Activated effector memory CD4-positive, alpha-beta T cell treated with anti-CD3 and anti-CD28 coated beads, Interleukin-2, amount 50 U/mL, for 16 hours (primary cell): Measurements from ENCODE around the gene ZNF653.
"Not testable (repeated sequence)": the region's sequence is repeated elsewhere in the genome, so short reads cannot be mapped to it uniquely, and the experiment has no call there.

Experiments
- DNase-seq: peaks from one replicate; pipeline ENCODE4 v3.0.0-alpha.2; 2020

The ZNF653 gene

DNA sequence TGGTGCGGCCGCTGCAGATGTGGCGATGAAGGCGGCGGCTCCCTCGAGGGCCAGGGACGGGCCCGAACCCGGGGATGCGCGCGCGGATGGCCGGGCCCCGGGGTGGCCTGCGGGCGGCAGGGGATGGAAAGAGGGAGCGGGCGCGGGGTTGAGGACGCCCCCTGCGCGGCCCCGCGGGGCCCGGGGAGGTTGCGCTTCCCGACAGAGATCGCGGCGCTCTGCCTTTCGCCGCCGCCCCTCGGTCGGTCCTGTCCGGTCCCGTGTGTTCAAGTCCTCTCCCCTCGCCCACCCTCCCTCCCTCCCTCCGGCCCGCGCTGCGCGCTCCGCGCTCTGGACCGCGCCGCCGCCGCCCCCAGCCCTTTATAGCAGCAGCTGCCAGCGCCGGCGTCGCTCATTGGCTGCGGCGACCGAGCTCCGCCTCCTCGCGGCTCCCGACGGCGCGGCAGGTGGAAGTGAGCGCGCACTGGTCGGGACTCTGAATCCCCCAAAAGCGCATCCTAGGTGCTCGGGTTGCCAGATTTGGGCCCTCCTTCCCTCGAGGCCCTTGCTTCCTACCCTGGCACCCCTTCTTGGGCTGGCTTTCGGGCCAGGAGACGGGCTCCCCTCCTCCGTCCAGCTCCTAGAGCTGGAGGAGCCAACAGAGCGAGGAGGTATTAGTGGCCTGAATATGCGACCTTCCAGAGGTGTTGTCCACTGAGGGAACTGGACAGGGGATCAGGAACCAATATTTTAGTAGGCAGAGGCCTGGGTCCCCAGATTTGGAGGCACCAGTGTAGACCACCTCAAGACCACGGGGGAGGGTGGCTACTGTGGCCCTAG, 24.7 kb downstream of the ZNF653 start, which contains the start of gene ELAVL3:
Gene ELAVL3 (minus strand): TSS at position 332 of the 819 bp plus-strand sequence. CDS start 438 bp downstream, outside the sequence.
- DNase-seq, result no peak

DNA sequence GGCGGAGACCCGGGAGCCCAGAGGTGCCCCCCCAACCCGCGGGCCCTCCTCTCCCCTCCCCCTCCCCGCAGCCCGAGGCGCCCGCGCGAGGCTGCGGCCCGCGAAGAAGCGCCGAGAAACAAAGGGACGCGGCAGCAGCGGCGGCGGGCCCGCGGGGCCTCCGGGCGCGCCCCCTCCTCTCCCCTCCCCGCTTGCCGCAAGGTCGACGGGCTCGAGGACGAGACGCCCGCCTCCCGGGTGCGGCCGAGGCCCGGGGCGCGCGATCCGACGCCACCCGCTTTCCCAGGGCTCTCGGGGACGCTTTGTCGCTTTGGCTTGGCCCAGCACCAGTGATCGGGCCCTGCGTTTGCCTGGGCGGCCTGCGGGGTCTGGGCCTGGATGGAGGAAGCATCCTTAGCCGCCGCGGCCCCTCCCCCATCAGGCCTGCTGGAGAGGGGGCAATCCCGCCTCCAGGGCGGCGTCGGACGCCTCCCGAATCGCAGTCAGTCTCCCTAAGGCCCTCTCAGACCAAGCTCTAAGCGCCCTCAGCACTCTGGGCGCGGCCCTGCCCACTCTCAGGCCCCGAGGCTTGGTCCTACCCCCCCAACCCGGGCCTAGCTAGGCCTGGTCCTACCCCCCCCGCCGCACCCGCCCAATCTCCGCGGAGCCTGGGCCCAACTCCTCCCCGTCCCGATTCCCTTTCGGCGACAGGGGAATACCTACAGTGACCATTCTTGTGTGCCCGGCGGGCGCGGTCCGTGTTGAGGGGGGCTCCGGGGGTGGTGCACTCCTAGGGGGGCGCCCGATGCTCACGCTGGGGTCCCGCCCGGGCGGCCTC, 25.5 kb downstream of the ZNF653 start:
- DNase-seq, result no peak

DNA sequence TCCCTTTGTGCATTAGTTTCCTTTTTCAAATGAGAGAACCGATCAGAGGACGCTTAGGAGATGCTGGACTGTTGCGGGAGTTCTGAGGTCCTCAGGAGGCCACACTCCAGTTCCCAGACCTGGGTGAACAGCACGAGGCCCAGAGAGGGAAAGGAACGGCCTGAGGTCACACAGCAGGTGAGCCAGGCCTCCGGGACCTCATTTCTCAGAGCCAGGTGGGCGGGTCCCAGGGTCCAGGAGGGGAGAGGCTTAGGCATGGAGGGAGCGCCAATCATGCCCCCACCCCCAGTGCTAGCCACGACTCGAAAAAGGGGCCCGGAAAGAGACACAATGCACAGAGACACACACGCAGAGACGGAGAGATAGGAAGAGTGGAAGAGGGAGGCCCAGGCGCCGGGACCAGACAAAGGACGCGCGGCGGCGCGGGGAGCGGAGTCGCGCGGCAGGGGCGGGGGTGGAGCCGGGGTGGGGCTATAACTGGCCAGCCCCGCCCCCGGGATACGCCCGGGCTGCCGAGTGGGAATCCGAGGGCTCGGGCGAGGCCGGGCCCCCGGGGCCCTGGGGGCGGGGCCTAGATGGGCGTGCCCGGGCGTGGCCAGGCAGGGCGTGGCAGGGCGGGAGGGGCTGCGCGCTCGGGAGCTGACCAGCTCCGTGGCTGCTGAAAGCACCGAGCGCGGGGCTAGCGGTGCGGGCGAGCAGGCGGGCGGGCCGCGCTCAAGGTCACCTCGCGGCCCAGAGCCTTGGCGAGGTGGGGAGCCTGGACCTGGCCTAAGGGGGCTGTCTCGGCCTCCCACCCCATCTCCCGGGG, 26.3 kb downstream of the ZNF653 start:
- DNase-seq, result peak; percentile 73

DNA sequence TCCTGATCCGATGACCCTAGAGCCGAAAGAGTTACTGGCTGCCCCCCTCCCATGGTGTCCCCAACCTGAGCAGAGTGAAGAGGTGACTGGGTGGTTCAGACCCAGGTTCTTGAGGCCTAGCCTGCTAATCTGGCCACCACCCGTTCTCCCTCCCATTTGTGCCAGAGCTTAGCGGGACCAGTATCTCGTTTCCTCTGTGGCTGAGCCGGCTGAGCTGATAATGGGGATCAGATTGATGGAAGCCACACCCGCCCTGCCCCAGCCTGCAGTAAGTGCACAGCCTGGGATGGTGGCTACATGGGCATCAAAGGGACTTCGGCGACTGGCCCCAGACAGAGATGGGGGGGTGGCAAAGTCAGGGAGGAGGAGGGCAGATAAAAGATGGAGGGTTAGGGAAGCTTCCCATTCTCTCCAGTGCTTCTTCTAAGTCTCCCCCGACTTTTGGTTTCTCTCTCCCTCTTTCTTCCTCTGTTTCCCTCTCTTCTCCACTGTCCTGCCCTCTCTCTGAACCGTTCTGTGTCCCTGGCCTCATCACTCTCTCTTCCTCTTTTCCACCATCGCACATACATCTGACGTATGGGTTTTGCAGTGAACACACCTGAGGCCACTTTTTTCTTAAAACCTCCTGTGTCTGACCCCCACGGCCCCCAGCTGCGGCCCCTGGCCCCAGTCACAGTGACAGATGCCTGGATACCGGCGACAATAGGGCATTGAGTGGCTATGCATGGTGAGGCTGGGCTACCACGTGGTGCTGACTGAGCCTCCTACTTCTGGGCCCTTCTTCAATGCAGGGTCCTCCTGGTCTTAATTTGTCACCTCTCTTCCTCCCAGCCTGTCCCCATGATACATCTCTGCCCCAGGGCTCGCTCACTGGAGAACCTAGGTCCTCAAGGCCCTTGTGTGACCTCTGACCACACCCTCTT, 27.2 kb downstream of the ZNF653 start:
- DNase-seq, result no peak

DNA sequence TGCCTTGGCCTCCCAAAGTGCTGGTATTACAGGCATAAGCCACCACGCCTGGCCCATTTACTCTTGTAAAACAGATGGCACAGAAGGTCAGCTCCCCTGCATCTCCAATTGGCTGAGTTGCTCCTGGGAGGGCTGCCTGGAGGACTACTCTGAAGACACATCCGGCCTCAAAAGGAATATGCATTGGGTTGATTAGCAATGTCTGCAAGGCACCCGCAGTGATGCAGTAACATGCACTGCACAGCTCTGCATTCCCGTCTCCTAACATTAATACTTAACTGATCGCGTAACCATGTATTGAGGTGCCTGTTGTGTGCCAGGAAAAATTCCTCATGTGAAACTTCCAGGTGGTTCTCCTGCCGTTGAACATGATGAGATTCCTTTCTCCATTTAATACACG, 29.8 kb downstream of the ZNF653 start:
- DNase-seq, result no peak

DNA sequence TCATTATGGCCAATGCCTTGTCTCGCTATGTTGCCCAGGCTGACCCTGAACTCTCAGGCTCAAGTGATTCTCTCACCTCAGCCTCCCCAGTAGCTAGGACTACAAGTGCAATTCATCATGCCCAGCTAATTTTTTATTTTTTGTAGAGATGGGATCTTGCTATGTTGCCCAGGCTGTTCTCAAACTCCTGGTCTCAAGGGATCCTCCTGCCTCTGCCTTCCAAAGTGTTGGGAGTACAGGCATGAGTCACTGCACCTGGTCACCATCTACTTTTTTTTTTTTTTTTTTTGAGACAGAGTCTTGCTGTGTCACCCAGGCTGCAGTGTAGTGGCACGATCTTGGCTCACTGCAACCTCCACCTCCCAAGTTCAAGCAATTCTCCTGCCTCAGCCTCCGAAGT, 30.3 kb downstream of the ZNF653 start:
- DNase-seq, result not testable (repeated sequence)

DNA sequence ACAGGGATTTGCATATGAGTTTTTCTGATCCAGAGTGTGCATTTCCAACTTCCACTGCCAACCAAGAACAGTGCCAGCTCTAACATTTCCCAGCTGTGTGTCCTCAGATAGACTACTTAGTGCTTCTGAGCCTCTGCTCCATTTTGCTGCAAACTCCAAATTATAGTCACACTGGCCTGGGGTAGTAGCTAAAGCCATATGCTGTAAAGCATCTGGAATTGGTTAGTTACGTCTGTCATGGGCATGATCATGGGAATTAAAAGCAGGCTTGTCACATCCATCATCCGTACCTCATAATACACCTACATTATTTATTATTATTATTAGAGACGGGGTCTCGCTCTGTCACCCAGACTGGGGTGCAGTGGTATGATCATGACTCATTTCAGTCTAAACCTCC, 31.9 kb downstream of the ZNF653 start:
- no peak for DNase-seq

DNA sequence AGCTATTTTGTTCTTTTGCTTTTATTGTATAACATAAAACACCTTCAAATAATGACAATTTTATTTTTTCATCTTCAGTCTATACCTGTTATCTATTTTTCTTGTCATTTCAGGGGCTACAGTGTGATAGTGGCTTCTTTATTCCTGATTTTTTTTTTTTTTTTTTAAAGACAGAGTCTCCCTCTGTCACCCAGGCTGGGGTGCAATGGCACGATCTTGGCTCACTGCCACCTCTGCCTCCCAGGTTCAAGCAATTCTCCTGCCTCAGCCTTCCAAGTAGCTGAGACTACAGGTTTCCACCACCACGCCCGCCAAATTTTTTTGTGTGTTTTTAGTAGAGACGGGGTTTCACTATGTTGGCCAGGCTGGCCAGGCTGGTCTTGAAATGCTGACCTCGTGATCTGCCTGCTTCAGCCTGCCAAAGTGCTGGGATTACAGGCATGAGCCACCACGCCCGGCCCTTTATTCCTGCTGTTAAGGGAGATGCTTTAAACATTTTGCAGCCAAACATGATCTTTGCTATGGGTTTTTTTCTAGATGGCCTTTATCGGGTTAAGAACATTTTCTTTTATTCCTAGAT, 37.3 kb downstream of the ZNF653 start:
- not testable (repeated sequence) for DNase-seq

DNA sequence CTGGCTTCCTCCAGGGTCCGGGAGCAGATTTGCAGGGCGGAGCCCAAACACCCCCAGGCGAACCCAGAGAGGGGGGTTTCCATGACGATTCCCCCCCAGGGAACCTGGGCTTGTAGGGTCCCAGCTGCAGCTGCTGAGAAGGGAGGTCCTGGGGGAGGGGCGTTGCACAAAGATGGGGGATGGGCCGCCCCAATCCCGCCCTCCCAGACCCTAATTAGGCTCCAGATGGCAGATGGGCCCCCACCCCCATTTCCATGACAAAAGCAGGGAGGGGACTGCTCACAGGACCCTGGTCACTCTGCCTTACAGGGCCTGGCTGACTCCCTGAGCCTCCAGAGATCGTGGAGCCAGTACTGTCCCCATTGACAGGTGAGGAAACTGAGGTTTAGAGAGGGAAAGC, 40.0 kb downstream of the ZNF653 start:
- DNase-seq, result no peak

DNA sequence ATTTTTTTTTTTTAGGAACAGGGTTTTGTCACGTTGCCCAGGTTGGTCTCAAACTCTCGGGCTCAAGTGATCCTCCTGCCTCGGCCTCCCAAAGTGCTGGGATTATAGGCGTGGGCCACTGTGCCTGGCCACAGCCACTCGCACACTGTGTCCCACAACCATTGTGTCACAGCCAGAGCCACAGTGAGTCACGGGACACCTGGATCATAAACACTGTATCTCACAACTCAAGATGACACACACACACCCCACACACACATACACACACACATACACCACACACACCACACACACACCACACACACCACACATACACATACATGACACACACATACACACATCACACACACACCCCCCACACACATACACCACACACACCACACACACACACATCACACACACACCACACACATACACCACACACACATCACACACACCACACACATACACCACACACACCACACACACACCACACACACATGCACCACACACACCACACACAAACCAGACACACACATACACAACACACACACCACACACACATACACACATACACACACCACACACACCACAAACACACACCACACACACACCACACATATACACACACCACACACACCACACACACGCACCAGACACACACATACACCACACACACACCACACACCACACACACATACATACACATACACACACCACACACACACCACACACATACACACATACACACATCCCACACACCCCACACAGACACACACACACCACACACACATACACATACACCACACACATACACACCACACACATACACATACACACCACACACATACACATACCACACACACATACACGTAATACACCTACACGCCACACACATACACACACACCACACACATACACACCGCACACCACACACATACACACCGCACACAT, 41.0 kb downstream of the ZNF653 start:
- no peak for DNase-seq

DNA sequence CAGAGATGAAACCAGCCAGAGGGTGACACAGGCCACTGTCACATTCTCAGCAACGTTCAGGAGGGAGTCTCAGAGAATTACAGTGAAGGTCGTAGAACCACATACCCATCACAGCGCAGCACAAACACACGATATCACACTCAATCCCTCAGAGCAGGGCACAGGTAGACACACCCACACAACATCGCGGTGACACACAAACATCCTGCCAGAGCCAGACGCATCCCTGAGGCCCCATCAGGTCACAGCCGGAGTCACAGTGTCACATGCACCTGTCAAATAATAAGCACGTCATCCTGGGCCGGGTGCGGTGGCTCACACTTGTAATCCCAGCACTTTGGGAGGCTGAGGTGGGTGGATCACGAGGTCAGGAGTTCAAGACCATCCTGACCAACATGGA, 42.2 kb downstream of the ZNF653 start:
- DNase-seq, result peak; percentile 67

DNA sequence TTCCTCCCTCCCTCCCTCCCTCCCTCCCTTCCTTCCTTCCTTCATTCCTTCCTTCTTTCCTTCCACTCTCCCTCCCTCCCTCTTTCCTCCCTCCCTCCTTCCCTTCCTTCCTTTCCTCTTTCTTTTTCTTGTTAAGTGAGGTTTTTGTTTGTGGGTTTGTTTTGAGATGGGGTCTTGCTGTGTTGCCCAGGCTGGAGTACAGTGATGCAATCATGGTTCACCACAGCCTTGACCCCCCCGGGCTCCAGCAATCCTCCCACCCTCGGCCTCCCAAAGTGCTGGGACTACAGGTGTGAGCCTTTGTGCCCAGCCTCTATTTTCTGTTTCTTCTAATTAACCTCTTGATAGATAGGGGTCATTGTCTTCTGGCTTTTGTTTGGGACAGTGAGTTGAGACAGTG, 44.2 kb downstream of the ZNF653 start:
- DNase-seq, result no peak

DNA sequence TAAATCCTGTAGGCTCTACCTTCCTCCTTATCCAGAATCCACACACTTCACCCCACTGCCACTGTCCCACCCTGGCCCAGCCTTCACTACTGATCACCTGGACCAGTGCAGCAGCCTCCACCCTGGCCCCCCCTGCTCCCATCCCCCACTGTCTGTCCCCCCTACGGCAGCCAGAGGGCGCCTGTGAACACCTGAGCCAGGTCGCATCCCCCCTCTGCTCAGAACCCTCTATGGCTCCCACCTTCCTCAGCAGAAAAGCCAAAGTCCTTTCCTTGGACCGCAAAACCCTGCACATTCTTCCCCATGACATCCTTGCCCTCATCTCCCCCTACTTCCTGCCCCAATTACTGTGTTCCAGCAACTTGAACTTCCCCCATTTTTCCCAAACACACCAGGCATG, 45.4 kb downstream of the ZNF653 start:
- no peak for DNase-seq

DNA sequence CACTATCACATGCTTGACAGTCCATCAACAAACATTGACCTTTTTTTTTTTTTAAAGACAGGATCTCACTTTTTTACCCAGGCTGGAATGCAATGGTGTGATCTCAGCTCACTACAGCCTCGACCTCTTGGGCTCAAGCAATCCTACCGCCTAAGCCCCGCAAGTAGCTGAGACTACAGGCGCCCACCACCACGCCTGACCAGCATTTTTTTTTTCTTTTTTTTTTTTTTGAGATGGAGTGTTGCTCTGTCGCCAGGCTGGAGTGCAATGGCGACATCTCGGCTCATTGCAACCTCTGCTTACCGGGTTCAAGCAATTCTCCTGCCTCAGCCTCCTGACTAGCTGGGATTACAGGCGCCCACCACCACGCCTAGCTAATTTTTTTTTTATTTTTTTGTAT, 46.7 kb downstream of the ZNF653 start:
- DNase-seq, result not testable (repeated sequence)

DNA sequence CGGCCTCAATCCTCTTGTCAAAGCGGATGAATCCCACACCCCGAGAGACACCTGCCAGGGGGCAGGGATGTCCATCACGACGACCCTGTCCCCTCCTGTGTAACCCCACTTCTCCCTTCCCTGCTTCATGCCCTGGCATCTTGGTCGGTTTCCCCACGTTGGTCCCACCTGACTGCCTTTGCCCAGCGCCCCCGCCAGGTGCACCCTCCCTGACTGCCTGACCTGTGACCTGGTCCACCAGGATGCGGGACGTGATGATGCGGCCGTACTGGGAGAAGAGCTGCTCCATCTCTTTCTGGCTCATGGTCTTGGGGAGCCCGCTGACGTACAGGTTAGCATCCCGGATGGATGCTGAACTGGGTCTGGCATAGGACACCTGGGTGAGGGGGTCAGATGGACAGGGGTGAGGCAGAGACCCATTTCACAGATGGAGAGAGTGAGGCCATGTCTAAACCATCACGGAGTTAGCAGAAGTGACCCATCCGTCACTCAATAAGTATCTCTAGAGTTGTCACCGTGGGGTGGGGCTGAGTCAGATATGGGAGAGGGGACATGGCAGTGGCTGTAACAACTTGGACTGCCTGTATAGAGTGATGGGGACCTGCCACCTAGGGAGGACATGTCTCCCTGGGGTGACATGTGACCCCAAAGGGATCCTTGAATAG, 47.3 kb downstream of the ZNF653 start:
- no peak for DNase-seq

DNA sequence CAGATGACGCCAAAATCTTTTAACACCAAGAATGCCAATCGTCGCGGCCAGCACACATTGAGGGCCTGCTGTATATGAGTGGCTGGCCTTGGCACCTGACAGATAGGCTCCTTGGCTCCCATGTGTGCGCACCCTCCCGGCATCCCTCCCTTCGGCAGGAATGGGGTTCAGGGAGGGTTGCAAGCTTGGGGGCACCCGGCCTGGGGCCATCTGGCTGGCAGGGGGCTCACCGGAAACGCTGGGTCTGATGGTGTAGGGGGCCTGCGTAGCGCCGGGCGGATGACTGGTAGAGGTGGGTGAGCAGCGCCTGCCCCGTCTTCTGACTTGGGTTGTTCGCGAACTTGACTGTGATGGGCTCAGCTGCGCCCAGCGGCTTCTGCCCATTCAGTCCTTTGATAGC, 47.8 kb downstream of the ZNF653 start:
- DNase-seq, result no peak

DNA sequence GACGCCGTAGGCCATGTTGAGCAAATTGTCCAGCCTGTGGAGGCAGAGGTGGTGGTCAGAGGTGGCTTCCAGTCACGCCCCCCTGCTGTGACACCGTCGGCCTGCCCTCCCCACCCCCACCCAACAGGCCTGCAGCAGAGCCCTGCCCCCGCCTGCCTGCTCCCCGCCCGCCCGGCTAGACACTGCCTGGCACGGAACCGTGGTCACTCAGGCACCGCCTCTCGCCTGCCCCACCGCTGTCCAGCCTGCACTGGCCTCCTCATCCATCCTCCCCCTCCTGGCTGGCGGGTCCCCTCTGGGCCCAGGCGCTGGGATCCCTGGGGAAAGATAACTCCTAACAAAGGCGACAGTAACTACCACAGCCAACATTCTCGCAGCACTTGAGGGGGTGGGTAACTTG, 48.5 kb downstream of the ZNF653 start:
- no peak for DNase-seq

DNA sequence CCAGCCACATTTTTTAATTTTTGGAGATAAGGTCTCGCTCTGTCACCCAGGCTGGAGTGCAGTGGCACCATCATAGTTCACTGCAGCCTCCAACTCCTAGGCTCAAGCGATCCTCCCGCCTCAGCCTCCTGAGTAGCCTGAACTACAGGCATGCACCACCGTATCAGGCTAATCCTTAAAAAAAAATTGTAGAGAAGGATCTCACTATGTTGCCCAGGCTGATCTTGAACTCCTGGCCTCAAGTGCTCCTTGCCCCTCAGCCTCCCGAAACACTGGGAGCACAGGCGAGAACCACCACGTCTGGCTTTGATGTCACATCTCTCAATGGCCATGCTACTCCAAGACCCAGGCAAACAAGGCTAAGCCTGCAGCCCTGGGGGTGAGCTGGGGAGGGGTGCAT, 49.0 kb downstream of the ZNF653 start:
- DNase-seq, result no peak

DNA sequence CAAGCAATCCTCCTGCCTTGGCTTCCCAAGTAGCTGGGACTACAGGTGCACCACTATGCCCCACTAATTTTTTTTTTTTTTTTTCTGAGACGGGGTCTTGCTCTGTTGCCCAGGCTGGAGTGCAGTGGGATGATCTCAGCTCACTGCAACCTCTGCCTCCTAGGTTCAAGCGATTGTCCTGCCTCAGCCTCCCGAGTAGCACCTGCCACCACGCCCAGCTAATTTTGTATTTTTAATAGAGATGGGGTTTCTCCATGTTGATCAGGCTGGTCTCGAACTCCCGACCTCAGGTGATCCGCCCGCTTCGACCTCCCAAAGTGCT, 50.4 kb downstream of the ZNF653 start:
- DNase-seq, result not testable (repeated sequence)
